H9 (cell line): ENCODE data around the gene ZYG11A. TPM values are rescaled to one million over a fixed set of nuclear protein-coding genes. Genes with fewer than 3 reads are reported as not detected.

Experiments used
- DNase-seq: peaks from one replicate; pipeline ENCODE4 v3.0.0-alpha.2; 2017
- H2AFZ ChIP-seq: one replicate; pipeline ENCODE4 v1.6.1; 2013; ENCODE audit warnings: mild to moderate bottlenecking, low read length, control low read depth, moderate library complexity
- H2AK5ac ChIP-seq: 2 replicates; pipeline ENCODE4 v1.6.1; 2013; ENCODE audit warnings: low read length, control low read depth, mixed read lengths; ENCODE audit not compliant: insufficient read length
- H2BK120ac ChIP-seq: one replicate; pipeline ENCODE4 v1.6.1; 2013; ENCODE audit warnings: low read depth, mild to moderate bottlenecking, low read length, control low read depth, inconsistent platforms; ENCODE audit not compliant: poor library complexity, severe bottlenecking
- H2BK12ac ChIP-seq: 2 replicates; pipeline ENCODE4 v1.6.1; 2013; ENCODE audit warnings: low read length, control low read depth, mixed read lengths, low read depth; ENCODE audit not compliant: insufficient read length
- H2BK15ac ChIP-seq: 2 replicates; pipeline ENCODE4 v1.6.1; 2013; ENCODE audit warnings: low read depth, low read length, control low read depth
- H2BK20ac ChIP-seq: one replicate; pipeline ENCODE4 v1.6.1; 2013; ENCODE audit warnings: low read depth, mild to moderate bottlenecking, low read length, control low read depth, inconsistent platforms; ENCODE audit not compliant: poor library complexity, severe bottlenecking
- H2BK5ac ChIP-seq: 2 replicates; pipeline ENCODE4 v1.6.1; 2013; ENCODE audit warnings: low read length, control low read depth, mixed read lengths; ENCODE audit not compliant: insufficient read length
- H3K14ac ChIP-seq: 2 replicates; pipeline ENCODE4 v1.6.1; 2013; ENCODE audit warnings: low read length, control low read depth; ENCODE audit not compliant: insufficient read depth
- H3K18ac ChIP-seq: 2 replicates; pipeline ENCODE4 v1.6.1; 2013; ENCODE audit warnings: low read depth, mild to moderate bottlenecking, mixed read lengths, low read length, control low read depth; ENCODE audit not compliant: insufficient read length
- H3K23ac ChIP-seq: 2 replicates; pipeline ENCODE4 v1.6.1; 2013; ENCODE audit warnings: low read length, control low read depth, mixed read lengths, low read depth; ENCODE audit not compliant: insufficient read length
- H3K23me2 ChIP-seq: 2 replicates; pipeline ENCODE4 v1.6.1; 2013; ENCODE audit warnings: low read depth, mild to moderate bottlenecking, mixed read lengths, low read length, control low read depth; ENCODE audit not compliant: insufficient read length, poor library complexity, severe bottlenecking
- H3K27ac ChIP-seq: 2 replicates; pipeline ENCODE4 v1.5.1; 2013; ENCODE audit warnings: low read length, control low read depth, mixed read lengths, low read depth; ENCODE audit not compliant: insufficient read length
- H3K27me3 ChIP-seq: 2 replicates; pipeline ENCODE4 v1.6.1; 2013; ENCODE audit warnings: low read length, control low read depth, inconsistent platforms; ENCODE audit not compliant: insufficient read depth
- H3K4ac ChIP-seq: 2 replicates; pipeline ENCODE4 v1.6.1; 2013; ENCODE audit warnings: low read depth, mild to moderate bottlenecking, control low read depth, inconsistent platforms, low read length, moderate library complexity
- H3K4me1 ChIP-seq: 2 replicates; pipeline ENCODE4 v1.6.1; 2013; ENCODE audit warnings: low read length, control low read depth, inconsistent platforms; ENCODE audit not compliant: insufficient read depth
- H3K4me2 ChIP-seq: 2 replicates; pipeline ENCODE4 v1.6.1; 2013; ENCODE audit warnings: low read length, control low read depth, mixed read lengths; ENCODE audit not compliant: insufficient read length, insufficient read depth
- H3K56ac ChIP-seq: 2 replicates; pipeline ENCODE4 v1.6.1; 2013; ENCODE audit warnings: low read depth, mild to moderate bottlenecking, mixed read lengths, low read length, control low read depth; ENCODE audit not compliant: insufficient read length
- H3K79me1 ChIP-seq: 2 replicates; pipeline ENCODE4 v1.6.1; 2013; ENCODE audit warnings: low read depth, mild to moderate bottlenecking, moderate library complexity, low read length, control low read depth, inconsistent platforms; ENCODE audit not compliant: insufficient read depth, poor library complexity, severe bottlenecking
- H3K79me2 ChIP-seq: 2 replicates; pipeline ENCODE4 v1.6.1; 2013; ENCODE audit warnings: low read length, control low read depth, inconsistent platforms; ENCODE audit not compliant: insufficient read depth
- H3K9ac ChIP-seq: 2 replicates; pipeline ENCODE4 v1.6.1; 2013; ENCODE audit warnings: low read length, control low read depth, mixed read lengths; ENCODE audit not compliant: insufficient read length; ENCODE audit errors: extremely low read depth
- H3K9me3 ChIP-seq: one replicate; pipeline ENCODE4 v1.6.1; 2013; ENCODE audit warnings: low read depth, low read length, inconsistent platforms; ENCODE audit not compliant: control insufficient read depth
- H3T11ph ChIP-seq: one replicate; pipeline ENCODE4 v1.6.1; 2013; ENCODE audit warnings: mild to moderate bottlenecking, low read length, control low read depth, inconsistent platforms
- H4K20me1 ChIP-seq: one replicate; pipeline ENCODE4 v1.6.1; 2013; ENCODE audit not compliant: control insufficient read depth, insufficient read length, insufficient read depth
- H4K5ac ChIP-seq: 2 replicates; pipeline ENCODE4 v1.6.1; 2013; ENCODE audit warnings: low read depth, mild to moderate bottlenecking, mixed read lengths, low read length, control low read depth; ENCODE audit not compliant: insufficient read length
- H4K8ac ChIP-seq: replicated peaks from 2 replicates; pipeline ENCODE4 v1.6.1; 2013; ENCODE audit warnings: low read length, control low read depth, mixed read lengths, low read depth; ENCODE audit not compliant: insufficient read length
- H4K91ac ChIP-seq: 2 replicates; pipeline ENCODE4 v1.6.1; 2013; ENCODE audit warnings: low read depth, mild to moderate bottlenecking, moderate library complexity, mixed read lengths, low read length, control low read depth; ENCODE audit not compliant: insufficient read length
- H3K27ac Mint-ChIP-seq, 3 experiments: 2 replicates in 2 of 3; 3 replicates in 1 of 3; pipeline ENCODE4 v1.8.0; 2020 to 2021; ENCODE audit warnings: mixed read lengths in 3 of 3, mild to moderate bottlenecking in 1 of 3, moderate library complexity in 1 of 3
- H3K27me3 Mint-ChIP-seq: 2 replicates; pipeline ENCODE4 v1.8.0; 2021; ENCODE audit warnings: low read depth, mild to moderate bottlenecking, moderate library complexity, mixed read lengths
- H3K36me3 Mint-ChIP-seq, 3 experiments: 2 replicates in 2 of 3; 3 replicates in 1 of 3; pipeline ENCODE4 v1.8.0; 2020 to 2021; ENCODE audit warnings: low read depth in 3 of 3, mixed read lengths in 3 of 3; ENCODE audit not compliant: insufficient read depth in 1 of 3
- H3K4me1 Mint-ChIP-seq, 2 experiments: 2 replicates each; pipeline ENCODE4 v1.8.0; 2020; ENCODE audit warnings: mixed read lengths in 2 of 2
- H3K4me3 Mint-ChIP-seq, 2 experiments: 2 replicates in 1 of 2; 3 replicates in 1 of 2; pipeline ENCODE4 v1.8.0; 2020 to 2021; ENCODE audit warnings: mild to moderate bottlenecking in 2 of 2, mixed read lengths in 2 of 2, moderate library complexity in 1 of 2
- H3K9me3 Mint-ChIP-seq, 2 experiments: 2 replicates in 1 of 2; 3 replicates in 1 of 2; pipeline ENCODE4 v1.8.0; 2020; ENCODE audit warnings: mild to moderate bottlenecking in 2 of 2, mixed read lengths in 2 of 2, moderate library complexity in 1 of 2
- WGBS: extraction: QIAGEN DNeasy Blood & Tissue Kit; methylation state at CpG from one replicate; pipeline ENCODE4 v1.1.7; 2013; ENCODE audit warnings: missing lambda C conversion rate, low lambda C conversion rate, mixed read lengths; ENCODE audit not compliant: insufficient read length; ENCODE audit errors: extremely low coverage; 5-methylcytosine and 5-hydroxymethylcytosine counted together
- total RNA-seq: library from RNA; stranded (reverse); gene quantifications from 2 replicates; pipeline ENCODE4 v1.2.1, GENCODE V29; 2021
- TF ChIP-seq, protein P1 (sequence below): fragments of 200-600 bp; sonication (generic); conservative IDR thresholded peaks from 3 replicates; pipeline ENCODE4 v1.8.0; 2021; ENCODE audit warnings: antibody characterized with exemption, mild to moderate bottlenecking

ZYG11A gene
- total RNA-seq, 1 experiment from 2014 or later = 2.1 TPM

DNA sequence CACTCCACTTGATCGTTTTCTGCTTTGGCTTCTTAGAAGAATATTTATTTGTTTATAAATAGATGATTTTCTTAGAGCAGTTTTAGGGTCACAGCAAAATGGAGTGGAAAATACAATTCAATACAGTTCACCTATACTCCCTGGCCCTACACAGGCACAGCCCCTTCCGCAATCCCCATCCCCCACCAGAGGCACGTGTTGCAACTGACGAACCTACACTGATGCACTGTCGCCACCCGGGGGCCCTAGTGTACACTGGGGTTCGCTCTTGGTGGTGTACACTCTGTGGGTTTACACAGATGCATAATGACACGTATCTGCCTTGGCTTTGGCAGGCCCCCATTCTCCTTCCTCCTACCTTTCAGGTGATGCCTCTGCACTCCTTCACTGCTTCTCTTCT lies 71.0 kb downstream of the ZYG11A start:
- H3K4ac ChIP-seq = no peak overlapping the region
- no peak overlapping the region for H2BK20ac ChIP-seq
- no peak overlapping the region for H4K8ac ChIP-seq
- no peak overlapping the region for H3K9ac ChIP-seq
- WGBS = no CpG with 5 or more reads among the region's 8 CpGs
- H3K9me3 Mint-ChIP-seq = no peaks in the 10 kb centered on the region
- no peaks in the 10 kb centered on the region for H3K79me2 ChIP-seq
- H3K14ac ChIP-seq = no peak overlapping the region
- no peak overlapping the region for H3K18ac ChIP-seq
- H3K36me3 Mint-ChIP-seq = no peaks in the 10 kb centered on the region
- no peak overlapping the region for H3K56ac ChIP-seq
- H3K79me1 ChIP-seq = no peaks in the 10 kb centered on the region
- H2BK5ac ChIP-seq = no peak overlapping the region
- H3K27ac ChIP-seq = no peak overlapping the region
- H3T11ph ChIP-seq = no peak overlapping the region
- no peak overlapping the region for H3K27ac Mint-ChIP-seq
- no peak overlapping the region for H3K4me3 Mint-ChIP-seq
- H4K91ac ChIP-seq = no peak overlapping the region
- H2BK15ac ChIP-seq = no peak overlapping the region
- H3K27me3 ChIP-seq = no peaks in the 10 kb centered on the region
- H4K20me1 ChIP-seq = no peaks in the 10 kb centered on the region
- H4K5ac ChIP-seq = no peak overlapping the region
- H2BK12ac ChIP-seq = no peak overlapping the region
- H3K4me1 Mint-ChIP-seq = peaks cover 0 to 11% of the 10 kb centered on the region in 2 experiments; a peak in 3 of 4 replicates
- H3K9me3 ChIP-seq = no peaks in the 10 kb centered on the region
- no peaks in the 10 kb centered on the region; the same call in 1 of the 2 replicates for H3K4me1 ChIP-seq
- no peak overlapping the region for H2AFZ ChIP-seq
- TF ChIP-seq, protein P1, sequence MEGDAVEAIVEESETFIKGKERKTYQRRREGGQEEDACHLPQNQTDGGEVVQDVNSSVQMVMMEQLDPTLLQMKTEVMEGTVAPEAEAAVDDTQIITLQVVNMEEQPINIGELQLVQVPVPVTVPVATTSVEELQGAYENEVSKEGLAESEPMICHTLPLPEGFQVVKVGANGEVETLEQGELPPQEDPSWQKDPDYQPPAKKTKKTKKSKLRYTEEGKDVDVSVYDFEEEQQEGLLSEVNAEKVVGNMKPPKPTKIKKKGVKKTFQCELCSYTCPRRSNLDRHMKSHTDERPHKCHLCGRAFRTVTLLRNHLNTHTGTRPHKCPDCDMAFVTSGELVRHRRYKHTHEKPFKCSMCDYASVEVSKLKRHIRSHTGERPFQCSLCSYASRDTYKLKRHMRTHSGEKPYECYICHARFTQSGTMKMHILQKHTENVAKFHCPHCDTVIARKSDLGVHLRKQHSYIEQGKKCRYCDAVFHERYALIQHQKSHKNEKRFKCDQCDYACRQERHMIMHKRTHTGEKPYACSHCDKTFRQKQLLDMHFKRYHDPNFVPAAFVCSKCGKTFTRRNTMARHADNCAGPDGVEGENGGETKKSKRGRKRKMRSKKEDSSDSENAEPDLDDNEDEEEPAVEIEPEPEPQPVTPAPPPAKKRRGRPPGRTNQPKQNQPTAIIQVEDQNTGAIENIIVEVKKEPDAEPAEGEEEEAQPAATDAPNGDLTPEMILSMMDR = peak; percentile 56
- H3K23ac ChIP-seq = no peak overlapping the region
- H3K4me2 ChIP-seq = no peak overlapping the region
- H2BK120ac ChIP-seq = no peak overlapping the region
- DNase-seq = peak; percentile 64
- no peaks in the 10 kb centered on the region; the same call in 1 of the 2 replicates for H3K27me3 Mint-ChIP-seq
- no peak overlapping the region for H2AK5ac ChIP-seq
- no peaks in the 10 kb centered on the region for H3K23me2 ChIP-seq
